Adrenal gland (tissue), 12 donors: ENCODE results near the gene KDM4B. TPM values are rescaled to one million over a fixed set of nuclear protein-coding genes. Genes with fewer than 3 reads are reported as not detected.

Source experiments
- DNase-seq, 7 donors: peaks; one replicate each; pipeline ENCODE4 v3.0.0-alpha.2; 2019 to 2020
- H3K27ac ChIP-seq, 5 donors: fragments of 200-600 bp; sonication (generic) in 4 of 5; 1 replicate in 3 of 5; 2 replicates in 2 of 5; pipeline versions ENCODE4 v1.5.1 to v1.8.0; 2016 to 2020; ENCODE audit warnings: mild to moderate bottlenecking in 1 of 5
- H3K27me3 ChIP-seq: fragments of 200-600 bp; 2 replicates; pipeline ENCODE4 v1.8.0; 2021
- H3K36me3 ChIP-seq, 2 donors: fragments of 200-600 bp; replicated peaks in 1 of 2; 1 replicate in 1 of 2; 2 replicates in 1 of 2; pipeline versions ENCODE4 v1.5.1 to v1.8.0; 2018 to 2022
- H3K4me1 ChIP-seq, 2 donors: fragments of 200-600 bp; replicated peaks in 1 of 2; 1 replicate in 1 of 2; 2 replicates in 1 of 2; pipeline versions ENCODE4 v1.5.1 to v1.8.0; 2018 to 2021
- H3K4me3 ChIP-seq, 4 donors: fragments of 200-600 bp; sonication (generic) in 3 of 4; one replicate each; pipeline ENCODE4 v1.5.1; 2016 to 2018
- H3K9me3 ChIP-seq, 3 donors: fragments of 200-600 bp; sonication (generic) in 1 of 3; replicated peaks in 1 of 3; 1 replicate in 2 of 3; 2 replicates in 1 of 3; pipeline versions ENCODE4 v1.5.1 to v1.8.0; 2016 to 2021
- CTCF ChIP-seq, 6 experiments: fragments of 450-650 bp in 4 of 6; fragments of 200-600 bp in 2 of 6; sonication (generic) in 1 of 6; IDR thresholded peaks; 1 replicate in 5 of 6; 2 replicates in 1 of 6; pipeline versions ENCODE4 v1.5.1 to v1.8.0; 2016 to 2021; ENCODE audit warnings: antibody characterized with exemption in 6 of 6, mild to moderate bottlenecking in 2 of 6, moderate library complexity in 1 of 6
- POLR2A ChIP-seq, 2 donors: fragments of 450-650 bp; IDR thresholded peaks; one replicate each; pipeline ENCODE4 v1.6.1; 2017; ENCODE audit warnings: antibody characterized with exemption in 2 of 2, mild to moderate bottlenecking in 2 of 2, moderate library complexity in 1 of 2
- WGBS, 4 donors: extraction: QIAGEN DNeasy Blood & Tissue Kit in 2 of 4; methylation state at CpG; one replicate each; pipeline versions ENCODE4 v1.1.5 to v1.1.7; 2013 to 2017; 5-methylcytosine and 5-hydroxymethylcytosine counted together
- intact Hi-C, 2 donors: fragments of 100-400 bp; cut with DNase I; formaldehyde crosslinking; loops; one replicate each; pipeline versions ENCODE4 v1.14.1 to v1.15.0; 2022 to 2023
- polyA plus RNA-seq, 3 donors: library from polyadenylated mRNA; stranded (reverse); fragments of 200-250 nt in 2 of 3; fragments of 350-450 nt in 1 of 3; fragmentation: Illumina TruSeq in 1 of 3; extraction: RNeasy Lipid Tissue Mini Kit (QIAGEN cat#74804) in 1 of 3; gene quantifications; one replicate each; pipeline ENCODE4 v1.2.3, GENCODE V29; 2013 to 2014
- total RNA-seq, 9 donors: library from RNA; depleted of rRNA in 4 of 9; stranded (reverse); fragments of >200 nt in 4 of 9; fragments of 120-200 nt in 1 of 9; fragmentation: NEBNext Ultra II Directional in 1 of 9; extraction: Animal tissue kit (Norgen Biotek cat#: 25700) in 1 of 9; gene quantifications; one replicate each; pipeline versions ENCODE4 v1.1.0 to v1.2.4, GENCODE V29; 2013 to 2023
- donor health status: healthy with polysubstance abuse.
- donor health status: Bipolar disorder and iron deficiency.
- donor health status: DM: yes; HTN: yes; CAD: no.
- donor health status: DM: no; HTN: no; CAD: no.
- donor health status: DM: no; HTN: no; CAD: no.
- donor health status: DM: yes; HTN: yes; CAD: no.

KDM4B gene
- total and polyA plus RNA-seq, 12 donors, result 9.8 to 65.1 (median 39.9) TPM

- WGBS, 4 donors, result 88 to 100% (median 90%) methylated on average over 8 to 36 of the region's 36 CpGs
- Histone ChIP-seq H3K36me3 (peaks cover 0 to 47% of the 10 kb centered on the region in 2 donors), H3K4me1 (no peaks in the 10 kb centered on the region), H3K27ac (no peak overlapping the region), H3K9me3 (no peaks in the 10 kb centered on the region), H3K27me3 (no peaks in the 10 kb centered on the region), H3K4me3 (no peak overlapping the region)
- intact Hi-C loops, result no loop called here
- peak in 2 of 7 donors; percentile 9 to 14 for DNase-seq
- no peak for TF ChIP-seq POLR2A (IDR thresholded peaks at IDR 0.05)
- no peak for TF ChIP-seq CTCF (IDR thresholded peaks at IDR 0.05)
These were observed 181.3 kb downstream of the KDM4B start for GRCh38 chr19:5149932-5150901.

- H3K27ac ChIP-seq, result no peak overlapping the region
- intact Hi-C loops, result no loop called here
- H3K36me3 ChIP-seq, result peaks cover 0 to 38% of the 10 kb centered on the region in 2 donors
- no peaks in the 10 kb centered on the region for H3K9me3 ChIP-seq
- no peaks in the 10 kb centered on the region for H3K4me1 ChIP-seq
- DNase-seq, result peak in 3 of 7 donors; percentile 7 to 20 (median 11)
- 88 to 95% (median 88%) methylated on average over 25 to 52 of the region's 52 CpGs for WGBS, 4 donors
- no peaks in the 10 kb centered on the region for H3K27me3 ChIP-seq
- no peak for TF ChIP-seq CTCF (IDR thresholded peaks at IDR 0.05)
- no peak for TF ChIP-seq POLR2A (IDR thresholded peaks at IDR 0.05)
- H3K4me3 ChIP-seq, result no peak overlapping the region
These were observed 182.2 kb downstream of the KDM4B start for GRCh38 chr19:5150902-5151741.

GRCh38 chr19:5152013-5152763 lies 183.3 kb downstream of the KDM4B start:
- peak in 1 of 7 donors; percentile 7 for DNase-seq
- 89 to 93% (median 91%) methylated on average over 22 to 27 of the region's 27 CpGs for WGBS, 4 donors

More at GRCh38 chr19:5152013-5152763, 183.3 kb downstream of the KDM4B start:
- Histone ChIP-seq H3K9me3 (no peaks in the 10 kb centered on the region), H3K4me3 (no peak overlapping the region), H3K4me1 (no peaks in the 10 kb centered on the region), H3K27me3 (no peaks in the 10 kb centered on the region), H3K36me3 (peaks cover 0 to 30% of the 10 kb centered on the region in 2 donors), H3K27ac (no peak overlapping the region)
- intact Hi-C loops, result no loop called here
- TF ChIP-seq POLR2A (IDR thresholded peaks at IDR 0.05) (no peak), CTCF (IDR thresholded peaks at IDR 0.05) (no peak)
